ENCODE results near the gene CNN2.

CNN2 gene

DNA sequence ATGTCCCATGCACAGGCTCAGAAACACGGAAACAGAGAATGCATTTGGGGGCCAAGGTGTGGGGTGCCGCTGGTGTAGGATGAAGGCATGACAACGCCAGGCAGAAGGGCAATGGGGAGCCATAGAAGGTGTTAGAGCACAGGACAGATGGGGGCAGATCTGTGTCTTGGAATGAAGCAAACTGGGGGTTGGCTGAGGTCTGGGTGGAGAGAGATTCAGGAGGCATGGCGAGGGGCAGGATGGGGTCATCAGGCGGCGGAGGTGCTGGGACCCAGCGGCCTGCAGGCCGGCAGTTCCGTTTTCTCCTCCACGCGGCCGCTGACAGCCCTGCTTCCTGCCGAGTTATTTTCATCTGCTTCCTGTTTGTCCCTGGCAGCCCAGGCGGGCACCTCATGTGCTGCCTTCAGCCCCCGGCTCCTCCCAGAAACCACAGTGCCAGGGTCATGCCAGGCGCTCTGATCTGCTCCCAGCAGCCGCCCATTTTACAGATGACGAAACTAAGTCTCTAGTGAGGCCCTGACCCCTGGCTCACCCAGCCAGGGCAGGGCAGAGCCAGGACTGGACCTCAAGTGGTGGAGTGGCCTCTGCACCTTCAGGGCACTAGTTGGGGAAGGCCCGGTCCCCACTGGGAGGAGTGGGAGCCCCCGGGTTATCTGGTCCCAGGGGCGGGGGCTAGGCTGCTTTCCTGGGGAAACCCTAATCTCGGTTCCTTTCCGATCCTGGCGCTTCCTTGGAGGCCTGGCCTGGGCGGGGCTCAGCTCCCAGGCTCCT lies 42.8 kb downstream of the CNN2 start:
- Histone ChIP-seq H2AFZ (ENCODE audit: low read depth, low read length) (no peak overlapping the region), H2BK15ac (ENCODE audit: low read depth, poor library complexity, severe bottlenecking) (no peak overlapping the region), H3K79me1 (replicated peaks; ENCODE audit: low read length, poor library complexity, severe bottlenecking) (no peaks in the 10 kb centered on the region), H4K91ac (ENCODE audit: low read length) (no peak overlapping the region), H3K9me3 (ENCODE audit: control insufficient read depth, low read length) (no peaks in the 10 kb centered on the region), H3K18ac (ENCODE audit: low read depth in 1 of 2, low read length in 2 of 2) (no peak overlapping the region), H3K27ac (ENCODE audit: low read length, poor library complexity, severe bottlenecking) (no peak overlapping the region), H3K4ac (ENCODE audit: low read depth in 1 of 2, low read length in 2 of 2) (no peak overlapping the region), H3K14ac (ENCODE audit: low read length in 2 of 2) (no peak overlapping the region), H3K4me3 (ENCODE audit: insufficient read depth in 1 of 2, low read depth in 1 of 2, low read length in 2 of 2) (no peak overlapping the region), H4K8ac (ENCODE audit: low read length) (peak overlapping the region; percentile 22), H3K9ac (ENCODE audit: low read length) (no peak overlapping the region), H3K36me3 (ENCODE audit: control insufficient read depth in 1 of 2, insufficient read depth in 2 of 2, low read depth in 1 of 2, low read length in 2 of 2) (no peaks in the 10 kb centered on the region), H3K4me1 (ENCODE audit: control insufficient read depth, insufficient read depth, low read depth, low read length) (peaks cover 39% of the 10 kb centered on the region), H2AK5ac (ENCODE audit: low read length, severe bottlenecking) (no peak overlapping the region), H3K23ac (ENCODE audit: low read length in 2 of 2) (no peak overlapping the region), H2BK5ac (ENCODE audit: low read depth, low read length, poor library complexity, severe bottlenecking) (no peak overlapping the region), H2BK120ac (ENCODE audit: low read depth, low read length) (no peak overlapping the region), H3K4me2 (ENCODE audit: low read length, poor library complexity, severe bottlenecking) (no peak overlapping the region), H3K27me3 (ENCODE audit: control insufficient read depth in 1 of 2, insufficient read depth in 1 of 2, low read length in 2 of 2) (peaks cover 50 to 79% of the 10 kb centered on the region in 2 experiments), H2BK12ac (ENCODE audit: low read length in 2 of 2) (no peak overlapping the region)
- no peak for DNase-seq
- 84% methylated on average over 25 of the region's 25 CpGs for WGBS

GRCh38 chr19:1070576-1070930 lies 44.1 kb downstream of the CNN2 start:
- Histone ChIP-seq H2AK5ac (ENCODE audit: low read length, severe bottlenecking) (no peak overlapping the region), H2AFZ (ENCODE audit: low read depth, low read length) (no peak overlapping the region), H2BK120ac (ENCODE audit: low read depth, low read length) (no peak overlapping the region), H3K27ac (ENCODE audit: low read length, poor library complexity, severe bottlenecking) (no peak overlapping the region), H3K14ac (ENCODE audit: low read length in 2 of 2) (no peak overlapping the region), H4K8ac (ENCODE audit: low read length) (no peak overlapping the region), H3K18ac (ENCODE audit: low read depth in 1 of 2, low read length in 2 of 2) (peak overlapping the region in 1 of 2 experiments; percentile 2), H3K27me3 (ENCODE audit: control insufficient read depth in 1 of 2, insufficient read depth in 1 of 2, low read length in 2 of 2) (peaks cover 50 to 69% of the 10 kb centered on the region in 2 experiments), H2BK12ac (ENCODE audit: low read length in 2 of 2) (no peak overlapping the region), H3K4ac (ENCODE audit: low read depth in 1 of 2, low read length in 2 of 2) (no peak overlapping the region), H3K4me3 (ENCODE audit: insufficient read depth in 1 of 2, low read depth in 1 of 2, low read length in 2 of 2) (no peak overlapping the region), H3K9me3 (ENCODE audit: control insufficient read depth, low read length) (no peaks in the 10 kb centered on the region), H2BK5ac (ENCODE audit: low read depth, low read length, poor library complexity, severe bottlenecking) (no peak overlapping the region), H3K79me1 (replicated peaks; ENCODE audit: low read length, poor library complexity, severe bottlenecking) (no peaks in the 10 kb centered on the region), H2BK15ac (ENCODE audit: low read depth, poor library complexity, severe bottlenecking) (no peak overlapping the region), H3K9ac (ENCODE audit: low read length) (no peak overlapping the region), H3K4me2 (ENCODE audit: low read length, poor library complexity, severe bottlenecking) (no peak overlapping the region), H3K36me3 (ENCODE audit: control insufficient read depth in 1 of 2, insufficient read depth in 2 of 2, low read depth in 1 of 2, low read length in 2 of 2) (no peaks in the 10 kb centered on the region), H4K91ac (ENCODE audit: low read length) (no peak overlapping the region), H3K23ac (ENCODE audit: low read length in 2 of 2) (peak overlapping the region in 1 of 2 experiments; percentile 32), H3K4me1 (ENCODE audit: control insufficient read depth, insufficient read depth, low read depth, low read length) (peaks cover 30% of the 10 kb centered on the region)
- WGBS: 21% methylated on average over 21 of the region's 21 CpGs
- DNase-seq: no peak

GRCh38 chr19:1070931-1071791 lies 44.8 kb downstream of the CNN2 start:
- H3K27me3 ChIP-seq (ENCODE audit: control insufficient read depth in 1 of 2, insufficient read depth in 1 of 2, low read length in 2 of 2): peaks cover 49 to 63% of the 10 kb centered on the region in 2 experiments
- H2AFZ ChIP-seq (ENCODE audit: low read depth, low read length): no peak overlapping the region
- no peak overlapping the region for H2BK5ac ChIP-seq (ENCODE audit: low read depth, low read length, poor library complexity, severe bottlenecking)
- H3K14ac ChIP-seq (ENCODE audit: low read length in 2 of 2): no peak overlapping the region
- H3K9me3 ChIP-seq (ENCODE audit: control insufficient read depth, low read length): no peaks in the 10 kb centered on the region
- no peak overlapping the region for H4K8ac ChIP-seq (ENCODE audit: low read length)
- H2BK15ac ChIP-seq (ENCODE audit: low read depth, poor library complexity, severe bottlenecking): no peak overlapping the region
- peak overlapping the region in 1 of 2 experiments; percentile 2 for H3K18ac ChIP-seq (ENCODE audit: low read depth in 1 of 2, low read length in 2 of 2)
- peak overlapping the region; percentile 52 for H3K4me2 ChIP-seq (ENCODE audit: low read length, poor library complexity, severe bottlenecking)
- peaks cover 25% of the 10 kb centered on the region for H3K4me1 ChIP-seq (ENCODE audit: control insufficient read depth, insufficient read depth, low read depth, low read length)
- no peak for DNase-seq
- H3K23ac ChIP-seq (ENCODE audit: low read length in 2 of 2): peak overlapping the region in 1 of 2 experiments; percentile 32
- H3K36me3 ChIP-seq (ENCODE audit: control insufficient read depth in 1 of 2, insufficient read depth in 2 of 2, low read depth in 1 of 2, low read length in 2 of 2): no peaks in the 10 kb centered on the region
- H2BK12ac ChIP-seq (ENCODE audit: low read length in 2 of 2): no peak overlapping the region
- no peak overlapping the region for H3K4ac ChIP-seq (ENCODE audit: low read depth in 1 of 2, low read length in 2 of 2)
- 3% methylated on average over 82 of the region's 99 CpGs for WGBS
- no peaks in the 10 kb centered on the region for H3K79me1 ChIP-seq (replicated peaks; ENCODE audit: low read length, poor library complexity, severe bottlenecking)
- peak overlapping the region; percentile 14 to 47 for H3K4me3 ChIP-seq (ENCODE audit: insufficient read depth in 1 of 2, low read depth in 1 of 2, low read length in 2 of 2)
- H2AK5ac ChIP-seq (ENCODE audit: low read length, severe bottlenecking): no peak overlapping the region
- H4K91ac ChIP-seq (ENCODE audit: low read length): no peak overlapping the region
- no peak overlapping the region for H3K9ac ChIP-seq (ENCODE audit: low read length)
- no peak overlapping the region for H3K27ac ChIP-seq (ENCODE audit: low read length, poor library complexity, severe bottlenecking)
- H2BK120ac ChIP-seq (ENCODE audit: low read depth, low read length): no peak overlapping the region

GRCh38 chr19:1072371-1073015 lies 46.1 kb downstream of the CNN2 start:
- no peak overlapping the region for H2BK5ac ChIP-seq (ENCODE audit: low read depth, low read length, poor library complexity, severe bottlenecking)
- H4K91ac ChIP-seq (ENCODE audit: low read length): no peak overlapping the region
- no peak overlapping the region for H3K23ac ChIP-seq (ENCODE audit: low read length in 2 of 2)
- no peaks in the 10 kb centered on the region for H3K79me1 ChIP-seq (replicated peaks; ENCODE audit: low read length, poor library complexity, severe bottlenecking)
- H3K4me2 ChIP-seq (ENCODE audit: low read length, poor library complexity, severe bottlenecking): no peak overlapping the region
- H3K27me3 ChIP-seq (ENCODE audit: control insufficient read depth in 1 of 2, insufficient read depth in 1 of 2, low read length in 2 of 2): peaks cover 41 to 52% of the 10 kb centered on the region in 2 experiments
- no peak overlapping the region for H2BK12ac ChIP-seq (ENCODE audit: low read length in 2 of 2)
- H2AFZ ChIP-seq (ENCODE audit: low read depth, low read length): no peak overlapping the region
- no peak overlapping the region for H3K4ac ChIP-seq (ENCODE audit: low read depth in 1 of 2, low read length in 2 of 2)
- H3K4me3 ChIP-seq (ENCODE audit: insufficient read depth in 1 of 2, low read depth in 1 of 2, low read length in 2 of 2): no peak overlapping the region
- H3K9me3 ChIP-seq (ENCODE audit: control insufficient read depth, low read length): no peaks in the 10 kb centered on the region
- no peak overlapping the region for H3K27ac ChIP-seq (ENCODE audit: low read length, poor library complexity, severe bottlenecking)
- DNase-seq: no peak
- WGBS: 90% methylated on average over 6 of the region's 11 CpGs
- no peak overlapping the region for H3K14ac ChIP-seq (ENCODE audit: low read length in 2 of 2)
- no peak overlapping the region for H3K18ac ChIP-seq (ENCODE audit: low read depth in 1 of 2, low read length in 2 of 2)
- H3K9ac ChIP-seq (ENCODE audit: low read length): no peak overlapping the region
- H3K36me3 ChIP-seq (ENCODE audit: control insufficient read depth in 1 of 2, insufficient read depth in 2 of 2, low read depth in 1 of 2, low read length in 2 of 2): no peaks in the 10 kb centered on the region
- no peak overlapping the region for H4K8ac ChIP-seq (ENCODE audit: low read length)
- H2AK5ac ChIP-seq (ENCODE audit: low read length, severe bottlenecking): no peak overlapping the region
- H3K4me1 ChIP-seq (ENCODE audit: control insufficient read depth, insufficient read depth, low read depth, low read length): peaks cover 18% of the 10 kb centered on the region
- no peak overlapping the region for H2BK120ac ChIP-seq (ENCODE audit: low read depth, low read length)
- no peak overlapping the region for H2BK15ac ChIP-seq (ENCODE audit: low read depth, poor library complexity, severe bottlenecking)

All from mesenchymal stem cell (in vitro differentiated cells and primary cell).